Calu3 (cell line): ENCODE data around the gene SORT1. TPM values are rescaled to one million over a fixed set of nuclear protein-coding genes. Genes with fewer than 3 reads are reported as not detected.

Source experiments
- BruUV-seq: library from RNA; stranded (reverse); fragments of 400-500 nt; replicated peaks from 2 replicates; lab custom pipeline; 2021; lab: Mats Ljungman, UMichigan
- CTCF ChIA-PET: fragments of 300-600 bp; sonication (Branson Sonifier 250); formaldehyde crosslinking; loops from one replicate; lab custom pipeline; 2022; ENCODE audit warnings: antibody characterized with exemption; lab: Charles Lee
- DNase-seq: peaks from one replicate; pipeline ENCODE4 v3.0.0; 2022
- H3K27ac Mint-ChIP-seq: one replicate; pipeline ENCODE4 v1.8.0; 2022; ENCODE audit warnings: mixed read lengths; ENCODE audit not compliant: unreplicated experiment
- H3K27me3 Mint-ChIP-seq: one replicate; pipeline ENCODE4 v1.8.0; 2022; ENCODE audit warnings: mixed read lengths; ENCODE audit not compliant: unreplicated experiment
- H3K36me3 Mint-ChIP-seq: one replicate; pipeline ENCODE4 v1.8.0; 2022; ENCODE audit warnings: mild to moderate bottlenecking, moderate library complexity, mixed read lengths; ENCODE audit not compliant: insufficient read depth, unreplicated experiment
- H3K4me1 Mint-ChIP-seq: one replicate; pipeline ENCODE4 v1.8.0; 2022; ENCODE audit warnings: mild to moderate bottlenecking, low read depth, mixed read lengths; ENCODE audit not compliant: unreplicated experiment
- H3K4me3 Mint-ChIP-seq: one replicate; pipeline ENCODE4 v1.8.0; 2022; ENCODE audit warnings: mild to moderate bottlenecking, low read depth, moderate library complexity, mixed read lengths; ENCODE audit not compliant: unreplicated experiment
- H3K9me3 Mint-ChIP-seq: one replicate; pipeline ENCODE4 v1.8.0; 2022; ENCODE audit warnings: low read depth, mixed read lengths; ENCODE audit not compliant: unreplicated experiment
- CTCF ChIP-seq: fragments of 200-600 bp; IDR thresholded peaks from one replicate; pipeline ENCODE4 v1.8.0; 2022; ENCODE audit warnings: antibody characterized with exemption; ENCODE audit not compliant: unreplicated experiment
- intact Hi-C: fragments of 100-400 bp; cut with micrococcal nuclease; formaldehyde crosslinking; loops from one replicate; pipeline ENCODE4 v1.10.0; 2022; ENCODE audit not compliant: unreplicated experiment
- total RNA-seq: library from RNA; stranded (reverse); gene quantifications from 2 replicates; pipeline ENCODE4 v1.2.3, GENCODE V29; 2022

The SORT1 gene
- total RNA-seq, 1 experiment from 2014 or later, result 68.2 TPM

DNA sequence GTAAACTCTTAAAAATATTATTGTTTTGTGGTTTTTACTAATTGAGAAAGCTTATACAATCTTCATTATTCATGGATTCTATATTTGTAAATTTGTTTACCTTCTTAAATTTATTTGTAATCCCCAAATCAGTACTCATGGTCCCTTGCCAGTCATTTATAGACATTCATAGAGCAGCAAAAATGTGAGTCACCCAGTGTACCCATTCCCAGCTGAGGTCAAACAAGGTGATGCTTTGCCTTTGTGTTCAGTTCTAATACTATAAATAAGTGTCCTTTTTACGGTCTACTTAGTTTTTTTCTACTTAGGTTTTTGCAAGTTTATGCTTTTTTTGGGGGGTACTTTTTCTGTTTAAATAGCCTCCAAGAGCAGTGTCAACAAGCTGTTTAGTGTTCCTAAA is 36.1 kb downstream of the SORT1 start:
- DNase-seq, result no peak
- BruUV-seq, result no TSS peak
- no peak for TF ChIP-seq CTCF
- CTCF ChIA-PET, result no interaction called here
- Mint-ChIP-seq H3K36me3 (no peaks in the 10 kb centered on the region), H3K9me3 (no peaks in the 10 kb centered on the region), H3K27ac (no peak overlapping the region), H3K4me3 (no peak overlapping the region), H3K27me3 (no peaks in the 10 kb centered on the region), H3K4me1 (no peaks in the 10 kb centered on the region)
- intact Hi-C loops, result no loop called here

DNA sequence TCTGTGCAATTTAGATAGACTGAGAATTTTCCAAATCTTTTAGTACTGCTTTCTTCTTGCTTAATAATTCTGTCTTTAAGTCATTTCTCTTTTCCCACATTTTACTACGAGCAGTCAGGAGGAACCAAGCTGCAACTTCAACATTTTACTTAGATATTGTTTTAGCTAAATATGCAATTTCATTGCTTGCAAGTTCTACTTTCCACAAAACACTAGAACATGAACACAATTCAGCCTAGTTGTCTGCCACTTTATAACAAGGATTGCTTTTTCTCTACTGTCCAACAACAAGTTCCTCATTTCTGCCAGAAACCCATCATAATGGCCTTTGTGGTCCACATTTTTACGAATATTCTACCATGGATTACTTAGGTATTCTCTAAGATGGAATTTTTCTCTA is 36.6 kb downstream of the SORT1 start:
- TF ChIP-seq CTCF, result no peak
- BruUV-seq, result no TSS peak
- H3K4me3 Mint-ChIP-seq, result no peak overlapping the region
- H3K27ac Mint-ChIP-seq, result no peak overlapping the region
- H3K4me1 Mint-ChIP-seq, result no peaks in the 10 kb centered on the region
- intact Hi-C loops, result no loop called here
- no peaks in the 10 kb centered on the region for H3K27me3 Mint-ChIP-seq
- no peaks in the 10 kb centered on the region for H3K9me3 Mint-ChIP-seq
- no peaks in the 10 kb centered on the region for H3K36me3 Mint-ChIP-seq
- DNase-seq, result no peak
- CTCF ChIA-PET, result no interaction called here

DNA sequence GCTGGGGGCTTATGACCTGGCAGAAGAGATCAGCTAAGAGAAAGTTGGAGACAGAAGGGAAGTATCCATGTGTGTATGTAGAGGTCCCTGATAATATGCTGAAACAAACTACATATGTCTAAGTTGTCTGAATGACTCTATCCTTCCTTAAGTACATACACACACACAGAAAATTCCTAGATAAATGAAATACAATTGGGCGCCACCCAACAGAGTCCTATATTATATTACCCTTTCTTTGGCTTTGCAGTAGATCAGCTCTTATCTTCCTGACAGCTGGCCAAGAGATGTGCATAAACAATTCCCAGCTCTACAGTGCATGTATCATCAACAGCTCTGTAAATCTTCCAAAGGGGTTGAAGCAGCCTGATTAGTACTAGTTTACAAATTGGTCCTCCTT is 40.1 kb downstream of the SORT1 start:
- CTCF ChIA-PET, result no interaction called here
- H3K9me3 Mint-ChIP-seq, result no peaks in the 10 kb centered on the region
- no peak overlapping the region for H3K4me3 Mint-ChIP-seq
- no peaks in the 10 kb centered on the region for H3K27me3 Mint-ChIP-seq
- H3K4me1 Mint-ChIP-seq, result no peaks in the 10 kb centered on the region
- TF ChIP-seq CTCF, result no peak
- intact Hi-C loops, result no loop called here
- BruUV-seq, result no TSS peak
- DNase-seq, result no peak
- no peak overlapping the region for H3K27ac Mint-ChIP-seq
- peaks cover 6% of the 10 kb centered on the region for H3K36me3 Mint-ChIP-seq

GRCh38 chr1:109356915-109357314 is 40.8 kb downstream of the SORT1 start:
- no peaks in the 10 kb centered on the region for H3K4me1 Mint-ChIP-seq
- TF ChIP-seq CTCF, result no peak
- no peak overlapping the region for H3K27ac Mint-ChIP-seq
- no TSS peak for BruUV-seq
- peaks cover 6% of the 10 kb centered on the region for H3K36me3 Mint-ChIP-seq
- DNase-seq, result no peak
- H3K4me3 Mint-ChIP-seq, result no peak overlapping the region
- CTCF ChIA-PET, result no interaction called here
- no peaks in the 10 kb centered on the region for H3K27me3 Mint-ChIP-seq
- H3K9me3 Mint-ChIP-seq, result no peaks in the 10 kb centered on the region
- intact Hi-C loops, result no loop called here
